ENCODE results near the gene NPY5R.

- TF ChIP-seq CTCF (IDR thresholded peaks at IDR 0.05; ENCODE audit: borderline replicate concordance, extremely low read depth, low read length, poor library complexity, severe bottlenecking) (no peak), EZH2 (IDR thresholded peaks at IDR 0.05; ENCODE audit: borderline replicate concordance, low read depth, low read length, severe bottlenecking) (no peak)
These were observed 51.4 kb downstream of the NPY5R start for GRCh38 chr4:163395055-163395454.

All from DND-41 (cell line).